HAP-1 (cell line): Measurements from ENCODE around the gene VGLL4.
A peak's percentile ranks its signal among the peaks of the same experiment; 100 is the strongest.

ENCODE experiments used
- DNase-seq, 2 experiments: peaks; one replicate each; pipeline ENCODE4 v3.0.0-alpha.2; 2016 to 2020; ENCODE audit warnings: low spot score in 2 of 2
- H3K27me3 ChIP-seq: fragments of 250-450 bp; sonication (Bioruptor Pico); 2 replicates; pipeline ENCODE4 v1.5.1; 2020; ENCODE audit warnings: low read depth, mild to moderate bottlenecking, moderate library complexity
- H3K36me3 ChIP-seq: fragments of 250-450 bp; sonication (Bioruptor Pico); replicated peaks from 2 replicates; pipeline ENCODE4 v1.5.1; 2020; ENCODE audit warnings: mild to moderate bottlenecking
- H3K4me1 ChIP-seq: fragments of 250-450 bp; sonication (Bioruptor Pico); 2 replicates; pipeline ENCODE4 v1.5.1; 2020; ENCODE audit warnings: mild to moderate bottlenecking
- H3K4me3 ChIP-seq: fragments of 250-450 bp; sonication (Bioruptor Pico); 2 replicates; pipeline ENCODE4 v1.5.1; 2020; ENCODE audit warnings: mild to moderate bottlenecking, moderate library complexity
- H3K9me3 ChIP-seq: fragments of 250-450 bp; sonication (Bioruptor Pico); 2 replicates; pipeline ENCODE4 v1.5.1; 2020; ENCODE audit warnings: mild to moderate bottlenecking, moderate library complexity
- in situ Hi-C: fragments of 300-500 bp; cut with MboI; formaldehyde crosslinking; loops from 3 replicates; pipeline ENCODE4 v1.14.3; 2020; ENCODE audit warnings: low sequenced_read_pairs, inconsistent platforms, mixed read lengths

The VGLL4 gene

DNA sequence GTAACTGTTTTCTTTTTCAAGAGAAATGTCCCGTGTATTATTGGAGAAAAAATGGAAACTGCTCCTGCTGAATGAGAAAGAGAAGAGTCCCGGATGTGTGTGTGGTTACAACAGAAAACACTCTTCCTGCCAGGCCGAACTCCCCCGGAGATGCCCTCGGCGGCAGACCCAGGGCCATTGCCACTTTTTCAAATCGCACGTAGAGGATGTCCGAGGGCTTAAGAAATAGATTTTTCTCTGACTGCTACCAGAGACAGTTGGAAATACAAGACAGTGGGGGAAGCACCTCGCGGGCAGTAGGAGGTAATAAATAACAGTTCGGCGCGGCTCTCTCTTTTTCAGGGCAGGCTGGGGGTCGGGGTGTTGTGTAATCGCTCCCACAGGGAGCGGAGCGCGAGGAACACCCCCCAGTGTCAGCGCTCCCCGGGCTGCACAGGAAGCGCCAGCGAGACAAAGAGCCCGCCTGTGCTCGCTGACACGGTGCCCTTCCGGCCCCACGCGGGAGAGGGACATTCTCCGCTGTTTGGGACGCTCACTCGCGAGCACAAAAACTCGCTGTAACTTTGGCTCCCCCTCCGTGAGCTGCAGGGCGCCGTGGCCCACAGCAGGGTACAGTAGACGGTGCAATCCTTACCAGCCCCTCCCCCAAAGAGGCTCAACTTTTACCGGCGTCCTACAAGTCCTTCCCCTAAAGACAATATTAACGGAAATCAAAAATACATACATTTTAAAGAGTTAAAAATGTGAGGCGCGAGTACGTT lies 1.1 kb downstream of the VGLL4 start:
- Histone ChIP-seq H3K4me1 (peaks cover 21% of the 10 kb centered on the region), H3K27me3 (no peaks in the 10 kb centered on the region), H3K4me3 (peak overlapping the region; percentile 63), H3K9me3 (no peaks in the 10 kb centered on the region), H3K36me3 (no peaks in the 10 kb centered on the region)
- peak; percentile 47 to 66 for DNase-seq
- in situ Hi-C loops = no loop called here

DNA sequence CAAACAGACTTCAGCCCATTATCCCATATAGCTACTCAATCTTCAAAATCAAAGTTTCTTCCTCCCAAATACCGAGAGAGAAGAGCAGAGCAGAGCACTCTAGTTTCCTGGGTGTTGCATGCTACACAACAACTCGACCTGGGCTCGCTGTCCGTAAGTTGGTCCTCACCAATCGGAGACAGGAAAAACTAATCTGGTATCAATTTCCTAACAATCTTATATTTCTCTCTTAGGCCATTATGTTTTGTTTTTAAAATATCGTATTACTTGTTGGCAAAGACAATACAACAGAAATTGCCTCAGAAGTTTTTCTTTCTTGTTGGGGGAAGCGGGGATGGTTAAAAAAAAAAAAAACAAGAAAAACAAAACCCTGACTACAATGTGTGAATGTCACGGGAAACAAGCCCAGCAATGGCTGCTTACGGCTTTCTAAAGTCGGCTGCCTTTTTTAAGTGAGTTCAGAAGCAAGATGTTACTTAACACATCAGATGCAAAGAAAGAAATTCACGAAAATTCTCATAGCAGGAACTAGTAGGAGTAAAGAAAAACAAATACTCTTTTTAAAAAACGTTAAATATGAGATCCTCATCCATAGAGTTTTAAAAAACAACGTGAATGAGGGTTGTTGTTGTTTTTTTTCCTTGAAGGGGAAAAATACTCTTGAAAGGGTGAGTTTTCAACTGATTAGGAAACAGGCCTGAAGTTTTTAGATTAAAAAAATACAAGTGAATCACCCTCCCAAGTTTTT lies 1.9 kb downstream of the VGLL4 start:
- DNase-seq = peak; percentile 31 to 42
- in situ Hi-C loops = no loop called here

DNA sequence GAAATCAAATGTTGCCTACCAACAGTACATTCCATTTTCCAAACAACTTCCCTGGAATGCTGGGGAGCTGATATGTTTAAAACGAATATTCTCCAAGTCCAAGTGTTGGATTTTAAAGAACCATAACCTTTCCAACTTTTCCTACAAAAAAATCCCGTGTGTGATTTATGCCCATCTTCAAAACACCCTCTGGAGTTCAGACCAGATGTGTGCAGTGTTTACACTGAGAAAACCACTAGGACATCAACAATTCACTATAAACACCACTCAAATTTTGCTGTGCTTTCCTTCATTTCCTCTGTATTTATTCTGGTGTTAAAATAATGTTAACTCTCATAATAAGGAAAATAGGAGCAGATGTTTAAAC lies 2.4 kb downstream of the VGLL4 start:
- no peaks in the 10 kb centered on the region for H3K27me3 ChIP-seq
- in situ Hi-C loops = no loop called here
- no peaks in the 10 kb centered on the region for H3K36me3 ChIP-seq
- peak overlapping the region; percentile 63 for H3K4me3 ChIP-seq
- peaks cover 34% of the 10 kb centered on the region for H3K4me1 ChIP-seq
- no peaks in the 10 kb centered on the region for H3K9me3 ChIP-seq
- no peak for DNase-seq

More for the DNA sequence above, 1.9 kb downstream of the VGLL4 start:
- peaks cover 29% of the 10 kb centered on the region for H3K4me1 ChIP-seq
- no peaks in the 10 kb centered on the region for H3K9me3 ChIP-seq
- no peaks in the 10 kb centered on the region for H3K27me3 ChIP-seq
- H3K4me3 ChIP-seq = peak overlapping the region; percentile 63
- H3K36me3 ChIP-seq = no peaks in the 10 kb centered on the region

DNA sequence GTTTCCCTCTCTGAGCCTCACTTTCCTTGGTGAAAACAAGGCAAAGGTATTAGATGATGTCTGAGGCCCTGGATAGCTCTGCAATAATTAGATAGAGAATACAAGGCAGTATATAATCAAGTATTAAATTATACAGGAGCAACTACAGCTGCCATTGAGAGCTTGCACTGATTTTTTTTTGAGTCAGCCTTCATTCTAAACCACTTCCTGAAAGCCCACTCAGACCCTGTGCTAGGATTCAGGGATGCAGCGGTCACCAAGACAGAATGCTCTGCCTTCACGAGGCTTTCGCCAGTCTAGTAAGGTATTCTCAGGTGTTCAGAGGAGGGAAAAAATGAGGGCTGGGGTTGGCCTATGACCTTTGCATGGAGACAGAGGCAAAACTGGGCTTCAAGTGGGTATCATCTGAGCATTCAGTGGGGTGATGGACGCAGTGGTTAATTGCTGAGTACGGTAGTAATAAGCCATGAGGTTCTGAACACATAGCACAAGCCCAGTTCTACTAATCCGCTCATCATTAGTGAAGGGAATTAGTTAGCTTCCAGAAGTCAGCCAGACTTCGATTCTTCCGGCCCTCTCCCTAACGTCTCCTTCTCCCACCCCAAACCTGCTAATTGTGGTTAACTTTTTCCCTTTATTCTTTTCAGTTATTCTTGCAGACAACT lies 3.6 kb downstream of the VGLL4 start:
- H3K9me3 ChIP-seq = no peaks in the 10 kb centered on the region
- in situ Hi-C loops = no loop called here
- H3K4me3 ChIP-seq = no peak overlapping the region
- no peaks in the 10 kb centered on the region for H3K36me3 ChIP-seq
- DNase-seq = no peak
- H3K27me3 ChIP-seq = no peaks in the 10 kb centered on the region
- H3K4me1 ChIP-seq = peaks cover 43% of the 10 kb centered on the region

DNA sequence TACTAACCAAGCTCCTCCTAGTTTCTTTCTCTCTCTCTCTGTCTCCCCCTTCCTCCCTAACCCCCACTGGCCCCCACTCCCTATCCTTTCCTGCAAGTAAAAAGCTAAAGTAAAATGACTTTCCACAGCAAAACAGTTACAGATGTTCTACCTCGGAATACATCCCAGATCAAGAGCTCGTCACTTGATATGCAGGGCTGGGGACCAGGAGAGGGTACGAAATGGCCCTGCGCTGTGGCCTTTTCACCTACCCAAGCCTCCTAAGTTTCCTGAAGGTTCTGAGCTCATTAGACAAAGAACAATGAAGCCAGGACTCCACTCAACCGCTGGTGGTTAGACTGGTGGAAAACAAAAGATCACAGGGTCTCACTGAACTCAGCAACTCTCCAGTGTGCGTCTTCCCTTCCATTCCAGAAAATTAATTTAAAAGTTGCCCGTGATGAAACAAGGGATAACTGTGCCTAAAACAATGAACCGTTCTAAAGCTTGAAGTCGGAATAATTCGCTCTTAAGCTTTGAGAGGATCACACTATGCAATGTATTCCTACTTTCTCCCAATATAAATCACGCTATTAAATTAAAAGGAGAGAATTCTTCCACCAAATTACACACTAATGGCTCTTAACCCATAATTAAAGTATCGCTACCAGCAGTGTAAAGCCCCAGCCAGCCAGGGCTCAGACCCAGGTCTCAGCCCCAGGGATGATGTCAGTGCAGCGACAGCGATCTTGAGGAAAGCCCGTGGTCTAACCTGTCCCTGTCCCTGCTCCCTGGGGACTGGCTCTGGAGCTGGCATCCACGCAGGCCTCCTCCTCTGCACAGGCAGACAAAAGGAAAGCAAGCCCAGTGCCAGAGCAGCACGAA lies 5.0 kb downstream of the VGLL4 start:
- Histone ChIP-seq H3K9me3 (no peaks in the 10 kb centered on the region), H3K36me3 (no peaks in the 10 kb centered on the region), H3K4me1 (peaks cover 40% of the 10 kb centered on the region), H3K27me3 (no peaks in the 10 kb centered on the region), H3K4me3 (no peak overlapping the region)
- in situ Hi-C loops = no loop called here
- DNase-seq = no peak

DNA sequence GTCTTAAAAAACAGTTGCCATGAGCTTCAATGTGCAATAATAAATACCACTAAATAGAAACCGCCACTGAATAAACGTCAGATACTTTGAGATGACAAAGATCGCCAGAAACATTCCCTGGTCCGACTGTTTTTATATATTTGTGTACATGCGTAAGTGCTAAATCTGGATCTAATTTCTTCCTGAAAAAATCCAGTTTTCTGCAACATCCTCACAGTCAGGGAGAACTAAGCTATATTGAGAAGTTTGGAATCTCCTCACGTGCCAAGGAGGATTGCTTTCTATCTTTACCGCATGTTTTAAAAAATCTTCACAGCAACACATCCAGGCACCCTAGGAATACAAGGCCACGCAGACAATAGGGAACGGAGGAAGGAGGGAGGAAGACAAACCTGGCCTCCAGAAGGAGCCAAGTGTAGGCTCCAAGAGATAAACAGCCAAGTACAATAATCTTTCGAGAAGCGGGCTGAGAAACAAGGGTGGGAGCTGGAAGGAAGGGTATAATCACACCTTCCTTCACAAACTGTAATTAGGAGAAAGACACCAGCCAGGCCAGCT lies 5.7 kb downstream of the VGLL4 start:
- in situ Hi-C loops = no loop called here
- H3K36me3 ChIP-seq = no peaks in the 10 kb centered on the region
- no peak for DNase-seq
- H3K27me3 ChIP-seq = no peaks in the 10 kb centered on the region
- no peak overlapping the region for H3K4me3 ChIP-seq
- peaks cover 40% of the 10 kb centered on the region for H3K4me1 ChIP-seq
- H3K9me3 ChIP-seq = no peaks in the 10 kb centered on the region

DNA sequence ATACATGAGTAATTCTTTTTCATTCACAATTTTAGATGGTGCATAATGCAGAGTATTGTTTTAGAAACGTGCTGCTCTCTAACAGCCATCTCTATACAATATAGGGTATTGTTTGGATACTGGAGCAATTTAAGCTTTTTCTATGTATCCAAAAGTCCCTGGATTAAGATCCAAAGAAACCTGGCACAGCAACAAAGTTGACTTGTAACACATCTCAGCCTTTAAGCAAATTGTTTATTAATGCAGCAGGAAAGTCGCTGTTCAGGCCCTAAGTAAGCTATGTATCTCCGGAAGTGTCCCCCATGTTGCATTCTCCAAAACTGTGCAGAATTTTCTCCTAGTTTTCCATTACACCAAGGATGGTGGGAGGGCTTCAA lies 7.3 kb downstream of the VGLL4 start:
- no peaks in the 10 kb centered on the region for H3K9me3 ChIP-seq
- H3K4me1 ChIP-seq = peaks cover 39% of the 10 kb centered on the region
- in situ Hi-C loops = no loop called here
- DNase-seq = peak in 1 of 2 experiments; percentile 60
- no peak overlapping the region for H3K4me3 ChIP-seq
- H3K36me3 ChIP-seq = no peaks in the 10 kb centered on the region
- H3K27me3 ChIP-seq = no peaks in the 10 kb centered on the region

DNA sequence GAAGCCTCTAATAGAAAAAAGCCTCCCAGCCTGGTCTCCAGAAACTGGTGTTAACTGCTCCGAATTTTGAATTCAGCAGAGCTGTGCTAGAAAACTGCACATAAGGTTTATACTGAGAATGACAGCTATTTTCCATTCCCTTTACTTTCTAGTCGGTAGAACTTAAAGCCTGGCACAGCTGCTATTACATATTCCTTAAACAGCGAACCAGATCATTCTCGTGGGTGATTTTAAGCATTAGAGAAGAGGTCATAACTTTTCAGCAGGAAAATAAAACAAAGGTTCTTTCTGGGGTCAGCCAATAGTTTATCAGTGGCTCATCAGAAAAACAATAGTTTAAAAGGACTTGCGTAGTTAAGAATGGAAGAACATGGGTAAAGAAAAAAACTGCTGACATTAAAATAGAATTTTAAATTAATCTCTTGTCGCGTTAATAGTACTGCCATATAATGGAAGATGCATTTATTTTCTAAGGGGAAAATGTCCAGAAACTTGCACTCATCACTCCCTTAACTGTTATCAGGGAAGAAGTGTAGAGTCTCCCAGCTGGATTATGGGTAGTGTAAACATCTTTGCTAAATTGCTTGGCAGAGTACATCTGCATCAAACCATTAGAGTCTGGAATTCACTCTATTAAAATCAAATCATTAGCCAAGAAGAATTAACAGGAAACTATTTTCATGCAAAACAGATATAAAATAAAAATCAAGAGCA lies 7.9 kb downstream of the VGLL4 start:
- in situ Hi-C loops = no loop called here
- no peaks in the 10 kb centered on the region for H3K9me3 ChIP-seq
- no peak for DNase-seq
- no peaks in the 10 kb centered on the region for H3K27me3 ChIP-seq
- H3K4me3 ChIP-seq = no peak overlapping the region
- peaks cover 36% of the 10 kb centered on the region for H3K4me1 ChIP-seq
- no peaks in the 10 kb centered on the region for H3K36me3 ChIP-seq

DNA sequence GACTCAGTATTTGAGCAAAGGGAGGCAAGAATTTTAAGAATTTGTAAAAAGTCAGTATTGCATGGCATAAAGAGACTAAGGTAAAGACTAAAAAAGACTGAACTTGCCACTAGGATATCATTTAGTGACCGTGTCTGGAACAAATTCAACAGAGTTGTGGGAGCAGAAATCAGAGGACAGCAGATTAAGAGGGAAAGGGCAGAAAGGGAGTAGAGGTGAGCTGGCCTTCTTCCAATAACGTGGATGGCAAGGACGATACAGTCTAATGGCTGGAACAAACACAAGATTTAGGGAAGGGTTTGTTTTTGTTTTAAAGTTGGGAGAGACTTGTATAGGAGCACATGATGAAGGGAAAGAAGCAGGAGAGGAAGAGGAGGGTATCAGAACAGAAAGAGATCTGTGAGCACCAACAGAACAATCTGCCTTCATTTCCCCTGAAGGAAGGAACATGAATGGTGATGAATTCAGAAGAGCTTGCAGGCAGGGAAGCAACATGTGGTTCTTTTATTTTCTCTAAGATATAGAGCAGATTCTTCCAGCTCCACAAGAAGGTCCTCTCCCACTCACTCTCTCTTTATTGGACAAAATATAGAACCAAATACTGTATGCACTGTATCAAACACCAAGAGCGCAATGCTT lies 8.6 kb downstream of the VGLL4 start:
- peaks cover 36% of the 10 kb centered on the region for H3K4me1 ChIP-seq
- in situ Hi-C loops = no loop called here

DNA sequence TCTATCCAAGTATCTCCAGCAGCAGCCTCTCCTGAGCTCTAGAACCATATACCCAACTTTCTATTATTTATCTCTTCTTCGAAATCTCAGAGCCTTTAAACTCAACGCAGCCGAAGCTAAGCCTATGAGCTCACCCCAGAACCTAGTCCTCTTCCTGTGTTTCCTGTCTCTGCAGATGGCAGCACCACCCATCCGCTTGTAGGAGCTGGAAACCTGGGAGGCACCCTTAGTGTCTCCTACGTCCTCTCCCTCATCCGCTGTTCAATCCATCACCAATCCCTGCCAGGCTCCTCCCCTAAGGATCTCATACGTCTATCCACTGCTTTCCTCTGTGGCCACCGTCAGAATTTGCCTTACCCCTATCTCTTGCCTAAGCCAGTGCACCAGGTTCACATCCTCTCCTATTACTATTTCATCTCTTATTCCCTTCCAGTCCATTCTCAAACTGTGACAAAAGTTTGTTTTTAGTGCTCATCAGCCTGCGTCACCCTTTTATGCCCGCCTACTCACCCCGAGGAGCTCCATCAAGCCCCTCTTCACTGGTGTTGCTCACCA lies 9.6 kb downstream of the VGLL4 start:
- no peak for DNase-seq
- no peaks in the 10 kb centered on the region for H3K9me3 ChIP-seq
- in situ Hi-C loops = no loop called here
- H3K36me3 ChIP-seq = no peaks in the 10 kb centered on the region
- no peak overlapping the region for H3K4me3 ChIP-seq
- peaks cover 36% of the 10 kb centered on the region for H3K4me1 ChIP-seq
- H3K27me3 ChIP-seq = no peaks in the 10 kb centered on the region

More for the DNA sequence above, 8.6 kb downstream of the VGLL4 start:
- H3K9me3 ChIP-seq = no peaks in the 10 kb centered on the region
- H3K36me3 ChIP-seq = no peaks in the 10 kb centered on the region
- DNase-seq = no peak
- H3K4me3 ChIP-seq = no peak overlapping the region
- H3K27me3 ChIP-seq = no peaks in the 10 kb centered on the region

DNA sequence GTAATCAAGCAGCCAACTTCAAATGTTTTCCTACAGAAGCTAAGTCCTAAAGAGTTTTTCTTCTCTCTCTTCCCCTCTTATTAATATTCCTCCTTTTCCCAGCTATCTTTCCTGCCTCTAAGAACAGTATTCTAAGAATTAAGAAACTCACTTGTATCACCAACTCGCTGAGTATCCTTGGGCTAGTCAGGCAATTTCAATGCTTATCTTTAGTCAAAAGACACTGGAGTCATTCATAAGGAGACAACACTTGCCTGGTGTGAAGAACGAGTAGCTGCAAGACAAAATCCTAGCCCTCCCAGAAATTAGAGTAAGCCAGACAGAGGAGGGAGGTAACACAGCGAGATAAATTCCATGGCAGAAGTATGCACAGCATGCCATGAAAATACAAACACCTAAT lies 10.7 kb downstream of the VGLL4 start:
- Histone ChIP-seq H3K36me3 (no peaks in the 10 kb centered on the region), H3K4me1 (peaks cover 26% of the 10 kb centered on the region), H3K27me3 (no peaks in the 10 kb centered on the region), H3K4me3 (no peak overlapping the region), H3K9me3 (no peaks in the 10 kb centered on the region)
- no peak for DNase-seq
- in situ Hi-C loops = no loop called here

DNA sequence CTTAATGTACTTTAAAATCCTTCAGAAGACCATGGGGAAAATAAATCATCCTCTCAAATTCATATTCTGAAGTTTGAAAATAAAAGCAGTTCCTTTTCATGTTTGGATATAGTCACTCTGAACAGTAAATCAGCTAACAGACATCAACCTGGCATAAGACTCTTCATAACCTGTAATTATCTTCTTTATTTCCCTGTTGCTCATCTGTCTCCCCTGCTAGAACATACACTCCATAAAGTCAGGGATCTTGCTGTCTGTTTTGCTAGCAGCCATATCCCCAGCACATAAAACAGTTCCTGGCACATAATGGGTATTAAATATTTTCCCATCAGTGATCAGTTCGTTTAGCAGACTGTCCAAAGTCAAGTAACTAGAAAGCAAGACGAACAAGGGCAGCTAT lies 11.2 kb downstream of the VGLL4 start:
- no peaks in the 10 kb centered on the region for H3K36me3 ChIP-seq
- H3K27me3 ChIP-seq = no peaks in the 10 kb centered on the region
- in situ Hi-C loops = no loop called here
- no peak for DNase-seq
- no peaks in the 10 kb centered on the region for H3K9me3 ChIP-seq
- H3K4me1 ChIP-seq = peaks cover 22% of the 10 kb centered on the region
- H3K4me3 ChIP-seq = no peak overlapping the region
